ENCODE results near the gene RENBP.

GRCh38 chrX:153971450-153972367 lies 27.3 kb upstream of the RENBP start, which contains the start of gene HCFC1:
- TF ChIP-seq, protein P1, sequence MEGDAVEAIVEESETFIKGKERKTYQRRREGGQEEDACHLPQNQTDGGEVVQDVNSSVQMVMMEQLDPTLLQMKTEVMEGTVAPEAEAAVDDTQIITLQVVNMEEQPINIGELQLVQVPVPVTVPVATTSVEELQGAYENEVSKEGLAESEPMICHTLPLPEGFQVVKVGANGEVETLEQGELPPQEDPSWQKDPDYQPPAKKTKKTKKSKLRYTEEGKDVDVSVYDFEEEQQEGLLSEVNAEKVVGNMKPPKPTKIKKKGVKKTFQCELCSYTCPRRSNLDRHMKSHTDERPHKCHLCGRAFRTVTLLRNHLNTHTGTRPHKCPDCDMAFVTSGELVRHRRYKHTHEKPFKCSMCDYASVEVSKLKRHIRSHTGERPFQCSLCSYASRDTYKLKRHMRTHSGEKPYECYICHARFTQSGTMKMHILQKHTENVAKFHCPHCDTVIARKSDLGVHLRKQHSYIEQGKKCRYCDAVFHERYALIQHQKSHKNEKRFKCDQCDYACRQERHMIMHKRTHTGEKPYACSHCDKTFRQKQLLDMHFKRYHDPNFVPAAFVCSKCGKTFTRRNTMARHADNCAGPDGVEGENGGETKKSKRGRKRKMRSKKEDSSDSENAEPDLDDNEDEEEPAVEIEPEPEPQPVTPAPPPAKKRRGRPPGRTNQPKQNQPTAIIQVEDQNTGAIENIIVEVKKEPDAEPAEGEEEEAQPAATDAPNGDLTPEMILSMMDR (conservative IDR thresholded peaks at IDR 0.05), result no peak
- TF ChIP-seq ZFX (IDR thresholded peaks at IDR 0.05), result no peak
